ENCODE data around the gene POLA1. TPM values are rescaled to one million over a fixed set of nuclear protein-coding genes. Genes with fewer than 3 reads are reported as not detected.
A peak's percentile ranks its signal among the peaks of the same experiment; 100 is the strongest.

The POLA1 gene
- total RNA-seq, 1 donor from 2014 or later, result 76.5 TPM

GRCh38 chrX:24673424-24673823 lies 20.3 kb upstream of the POLA1 start:
- Mint-ChIP-seq H3K4me1 (peaks cover 34% of the 10 kb centered on the region), H3K27me3 (ENCODE audit: low read depth) (no peaks in the 10 kb centered on the region), H3K4me3 (peak overlapping the region; percentile 75), H3K36me3 (ENCODE audit: low read depth) (no peaks in the 10 kb centered on the region), H3K9me3 (peaks cover 3% of the 10 kb centered on the region), H3K27ac (ENCODE audit: unreplicated experiment) (peak overlapping the region; percentile 86)
- no peak for DNase-seq (ENCODE audit: low read depth, low spot score)
- no peak for TF ChIP-seq CTCF (conservative IDR thresholded peaks at IDR 0.05)

- H3K27ac Mint-ChIP-seq (ENCODE audit: unreplicated experiment), result no peak overlapping the region
- peak; percentile 79 for TF ChIP-seq CTCF (conservative IDR thresholded peaks at IDR 0.05)
Measured at GRCh38 chrX:24676403-24677024, 17.2 kb upstream of the POLA1 start.

GRCh38 chrX:24682739-24683432 lies 10.8 kb upstream of the POLA1 start:
- H3K36me3 Mint-ChIP-seq (ENCODE audit: low read depth), result no peaks in the 10 kb centered on the region
- no peak for TF ChIP-seq CTCF (conservative IDR thresholded peaks at IDR 0.05)
- peaks cover 7% of the 10 kb centered on the region for H3K9me3 Mint-ChIP-seq
- no peak overlapping the region for H3K4me3 Mint-ChIP-seq
- H3K27ac Mint-ChIP-seq (ENCODE audit: unreplicated experiment), result no peak overlapping the region
- H3K27me3 Mint-ChIP-seq (ENCODE audit: low read depth), result peaks cover 7% of the 10 kb centered on the region
- H3K4me1 Mint-ChIP-seq, result no peaks in the 10 kb centered on the region
- no peak for DNase-seq (ENCODE audit: low read depth, low spot score)

More at GRCh38 chrX:24676403-24677024, 17.2 kb upstream of the POLA1 start:
- Mint-ChIP-seq H3K4me3 (no peak overlapping the region), H3K27me3 (ENCODE audit: low read depth) (no peaks in the 10 kb centered on the region), H3K36me3 (ENCODE audit: low read depth) (no peaks in the 10 kb centered on the region), H3K4me1 (peaks cover 30% of the 10 kb centered on the region), H3K9me3 (peaks cover 5% of the 10 kb centered on the region)
- DNase-seq (ENCODE audit: low read depth, low spot score), result no peak

- Mint-ChIP-seq H3K36me3 (ENCODE audit: low read depth) (no peaks in the 10 kb centered on the region), H3K4me1 (no peaks in the 10 kb centered on the region), H3K27me3 (ENCODE audit: low read depth) (peaks cover 7% of the 10 kb centered on the region), H3K4me3 (no peak overlapping the region), H3K27ac (ENCODE audit: unreplicated experiment) (no peak overlapping the region), H3K9me3 (peaks cover 7% of the 10 kb centered on the region)
- no peak for TF ChIP-seq CTCF (conservative IDR thresholded peaks at IDR 0.05)
- no peak for DNase-seq (ENCODE audit: low read depth, low spot score)
Measured at GRCh38 chrX:24684048-24684447, 9.7 kb upstream of the POLA1 start.

GRCh38 chrX:24692305-24692704 lies 1.4 kb upstream of the POLA1 start:
- Mint-ChIP-seq H3K27ac (ENCODE audit: unreplicated experiment) (peak overlapping the region; percentile 39), H3K4me1 (peaks cover 48% of the 10 kb centered on the region), H3K27me3 (ENCODE audit: low read depth) (no peaks in the 10 kb centered on the region), H3K36me3 (ENCODE audit: low read depth) (peaks cover 3% of the 10 kb centered on the region), H3K9me3 (no peaks in the 10 kb centered on the region), H3K4me3 (peak overlapping the region; percentile 96)
- no peak for TF ChIP-seq CTCF (conservative IDR thresholded peaks at IDR 0.05)
- DNase-seq (ENCODE audit: low read depth, low spot score), result no peak
